Retinal pigment epithelial cell (primary cell): ENCODE results near the gene PDCD1.
"Not testable (repeated sequence)": the region's sequence is repeated elsewhere in the genome, so short reads cannot be mapped to it uniquely, and the experiment has no call there.

Experiments used
- DNase-seq: peaks from one replicate; pipeline ENCODE4 v3.0.0-alpha.2; 2010; ENCODE audit warnings: low read depth
- H3K4me3 ChIP-seq: 2 replicates; pipeline ENCODE4 v1.5.1; 2011; ENCODE audit warnings: mild to moderate bottlenecking, low read length, control low read depth, moderate library complexity
- TF ChIP-seq, protein P1 (sequence below): conservative IDR thresholded peaks from 2 replicates; pipeline ENCODE4 v1.5.1; 2011; ENCODE audit warnings: low read depth, low read length, control low read depth, inconsistent platforms

PDCD1 gene

GRCh38 chr2:241801611-241802420 is 56.9 kb downstream of the PDCD1 start:
- TF ChIP-seq, protein P1, sequence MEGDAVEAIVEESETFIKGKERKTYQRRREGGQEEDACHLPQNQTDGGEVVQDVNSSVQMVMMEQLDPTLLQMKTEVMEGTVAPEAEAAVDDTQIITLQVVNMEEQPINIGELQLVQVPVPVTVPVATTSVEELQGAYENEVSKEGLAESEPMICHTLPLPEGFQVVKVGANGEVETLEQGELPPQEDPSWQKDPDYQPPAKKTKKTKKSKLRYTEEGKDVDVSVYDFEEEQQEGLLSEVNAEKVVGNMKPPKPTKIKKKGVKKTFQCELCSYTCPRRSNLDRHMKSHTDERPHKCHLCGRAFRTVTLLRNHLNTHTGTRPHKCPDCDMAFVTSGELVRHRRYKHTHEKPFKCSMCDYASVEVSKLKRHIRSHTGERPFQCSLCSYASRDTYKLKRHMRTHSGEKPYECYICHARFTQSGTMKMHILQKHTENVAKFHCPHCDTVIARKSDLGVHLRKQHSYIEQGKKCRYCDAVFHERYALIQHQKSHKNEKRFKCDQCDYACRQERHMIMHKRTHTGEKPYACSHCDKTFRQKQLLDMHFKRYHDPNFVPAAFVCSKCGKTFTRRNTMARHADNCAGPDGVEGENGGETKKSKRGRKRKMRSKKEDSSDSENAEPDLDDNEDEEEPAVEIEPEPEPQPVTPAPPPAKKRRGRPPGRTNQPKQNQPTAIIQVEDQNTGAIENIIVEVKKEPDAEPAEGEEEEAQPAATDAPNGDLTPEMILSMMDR: no peak
- no peak overlapping the region for H3K4me3 ChIP-seq
- DNase-seq: no peak

DNA sequence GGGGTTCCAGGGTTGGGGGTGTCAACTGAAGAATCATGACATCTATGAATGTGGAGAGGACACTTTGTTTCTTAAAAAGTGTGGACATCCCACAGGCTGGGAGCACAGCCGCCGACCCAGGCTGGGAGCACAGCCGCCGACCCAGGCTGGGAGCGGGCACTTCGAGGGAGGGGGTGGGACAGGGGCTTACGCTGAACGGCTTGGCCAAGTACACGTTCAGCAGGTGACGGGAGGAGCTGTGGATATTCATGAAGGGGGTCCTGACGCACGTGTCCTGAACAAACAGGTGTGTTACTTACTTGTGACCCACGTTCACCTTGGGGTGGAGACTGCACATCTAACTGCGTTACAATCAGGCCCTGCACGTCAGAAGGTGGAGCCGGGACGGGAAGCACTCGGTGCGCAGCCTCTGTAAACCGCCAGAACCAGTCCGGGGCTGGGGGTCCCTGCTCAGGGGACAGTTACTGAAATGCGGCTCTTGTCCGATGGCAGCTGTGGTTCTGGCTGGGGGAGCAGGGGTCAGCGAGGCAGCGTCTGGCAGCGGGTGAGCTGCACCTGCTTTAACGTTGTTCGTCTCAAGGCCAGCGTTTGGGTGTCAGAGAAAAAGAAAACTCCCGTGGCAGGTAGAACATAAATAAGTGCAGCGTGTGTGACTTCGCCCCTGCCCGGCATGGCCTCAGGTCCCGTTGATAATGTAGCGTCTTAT is 58.3 kb downstream of the PDCD1 start:
- DNase-seq, H3K4me3 ChIP-seq: not testable (repeated sequence)
